Adrenal gland (tissue), 5 donors: Measurements from ENCODE around the gene RBM4B.

Experiments
- CTCF ChIP-seq, 6 experiments: fragments of 450-650 bp in 4 of 6; fragments of 200-600 bp in 2 of 6; sonication (generic) in 1 of 6; IDR thresholded peaks; 1 replicate in 5 of 6; 2 replicates in 1 of 6; pipeline versions ENCODE4 v1.5.1 to v1.8.0; 2016 to 2021; ENCODE audit warnings: antibody characterized with exemption in 6 of 6, mild to moderate bottlenecking in 2 of 6, moderate library complexity in 1 of 6
- POLR2A ChIP-seq, 2 donors: fragments of 450-650 bp; IDR thresholded peaks; one replicate each; pipeline ENCODE4 v1.6.1; 2017; ENCODE audit warnings: antibody characterized with exemption in 2 of 2, mild to moderate bottlenecking in 2 of 2, moderate library complexity in 1 of 2
- donor health status: DM: no; HTN: no; CAD: no.

GRCh38 chr11:66629356-66629755 is 48.3 kb downstream of the RBM4B start:
- TF ChIP-seq POLR2A (IDR thresholded peaks at IDR 0.05): no peak
- TF ChIP-seq CTCF (IDR thresholded peaks at IDR 0.05): no peak
